Adrenal gland (tissue), 12 donors: Measurements from ENCODE around the gene MT1B. TPM values are rescaled to one million over a fixed set of nuclear protein-coding genes. Genes with fewer than 3 reads are reported as not detected.
"Not testable (repeated sequence)": the region's sequence is repeated elsewhere in the genome, so short reads cannot be mapped to it uniquely, and the experiment has no call there.

Experiments used
- DNase-seq, 7 donors: peaks; one replicate each; pipeline ENCODE4 v3.0.0-alpha.2; 2019 to 2020
- H3K27ac ChIP-seq, 5 donors: fragments of 200-600 bp; sonication (generic) in 4 of 5; 1 replicate in 3 of 5; 2 replicates in 2 of 5; pipeline versions ENCODE4 v1.5.1 to v1.8.0; 2016 to 2020; ENCODE audit warnings: mild to moderate bottlenecking in 1 of 5
- H3K27me3 ChIP-seq: fragments of 200-600 bp; 2 replicates; pipeline ENCODE4 v1.8.0; 2021
- H3K36me3 ChIP-seq, 2 donors: fragments of 200-600 bp; replicated peaks in 1 of 2; 1 replicate in 1 of 2; 2 replicates in 1 of 2; pipeline versions ENCODE4 v1.5.1 to v1.8.0; 2018 to 2022
- H3K4me1 ChIP-seq, 2 donors: fragments of 200-600 bp; replicated peaks in 1 of 2; 1 replicate in 1 of 2; 2 replicates in 1 of 2; pipeline versions ENCODE4 v1.5.1 to v1.8.0; 2018 to 2021
- H3K4me3 ChIP-seq, 4 donors: fragments of 200-600 bp; sonication (generic) in 3 of 4; one replicate each; pipeline ENCODE4 v1.5.1; 2016 to 2018
- H3K9me3 ChIP-seq, 3 donors: fragments of 200-600 bp; sonication (generic) in 1 of 3; replicated peaks in 1 of 3; 1 replicate in 2 of 3; 2 replicates in 1 of 3; pipeline versions ENCODE4 v1.5.1 to v1.8.0; 2016 to 2021
- POLR2A ChIP-seq, 2 donors: fragments of 450-650 bp; IDR thresholded peaks; one replicate each; pipeline ENCODE4 v1.6.1; 2017; ENCODE audit warnings: antibody characterized with exemption in 2 of 2, mild to moderate bottlenecking in 2 of 2, moderate library complexity in 1 of 2
- WGBS, 4 donors: extraction: QIAGEN DNeasy Blood & Tissue Kit in 2 of 4; methylation state at CpG; one replicate each; pipeline versions ENCODE4 v1.1.5 to v1.1.7; 2013 to 2017; 5-methylcytosine and 5-hydroxymethylcytosine counted together
- intact Hi-C, 2 donors: fragments of 100-400 bp; cut with DNase I; formaldehyde crosslinking; loops; one replicate each; pipeline versions ENCODE4 v1.14.1 to v1.15.0; 2022 to 2023
- polyA plus RNA-seq, 3 donors: library from polyadenylated mRNA; stranded (reverse); fragments of 200-250 nt in 2 of 3; fragments of 350-450 nt in 1 of 3; fragmentation: Illumina TruSeq in 1 of 3; extraction: RNeasy Lipid Tissue Mini Kit (QIAGEN cat#74804) in 1 of 3; gene quantifications; one replicate each; pipeline ENCODE4 v1.2.3, GENCODE V29; 2013 to 2014
- total RNA-seq, 9 donors: library from RNA; depleted of rRNA in 4 of 9; stranded (reverse); fragments of >200 nt in 4 of 9; fragments of 120-200 nt in 1 of 9; fragmentation: NEBNext Ultra II Directional in 1 of 9; extraction: Animal tissue kit (Norgen Biotek cat#: 25700) in 1 of 9; gene quantifications; one replicate each; pipeline versions ENCODE4 v1.1.0 to v1.2.4, GENCODE V29; 2013 to 2023
- TF ChIP-seq, protein P1 (sequence below), 6 experiments: fragments of 450-650 bp in 4 of 6; fragments of 200-600 bp in 2 of 6; sonication (generic) in 1 of 6; IDR thresholded peaks; 1 replicate in 5 of 6; 2 replicates in 1 of 6; pipeline versions ENCODE4 v1.5.1 to v1.8.0; 2016 to 2021; ENCODE audit warnings: antibody characterized with exemption in 6 of 6, mild to moderate bottlenecking in 2 of 6, moderate library complexity in 1 of 6
- donor health status: healthy with polysubstance abuse.
- donor health status: Bipolar disorder and iron deficiency.
- donor health status: DM: yes; HTN: yes; CAD: no.
- donor health status: DM: no; HTN: no; CAD: no.
- donor health status: DM: no; HTN: no; CAD: no.
- donor health status: DM: yes; HTN: yes; CAD: no.

The MT1B gene
- total and polyA plus RNA-seq, 12 donors: not detected

DNA sequence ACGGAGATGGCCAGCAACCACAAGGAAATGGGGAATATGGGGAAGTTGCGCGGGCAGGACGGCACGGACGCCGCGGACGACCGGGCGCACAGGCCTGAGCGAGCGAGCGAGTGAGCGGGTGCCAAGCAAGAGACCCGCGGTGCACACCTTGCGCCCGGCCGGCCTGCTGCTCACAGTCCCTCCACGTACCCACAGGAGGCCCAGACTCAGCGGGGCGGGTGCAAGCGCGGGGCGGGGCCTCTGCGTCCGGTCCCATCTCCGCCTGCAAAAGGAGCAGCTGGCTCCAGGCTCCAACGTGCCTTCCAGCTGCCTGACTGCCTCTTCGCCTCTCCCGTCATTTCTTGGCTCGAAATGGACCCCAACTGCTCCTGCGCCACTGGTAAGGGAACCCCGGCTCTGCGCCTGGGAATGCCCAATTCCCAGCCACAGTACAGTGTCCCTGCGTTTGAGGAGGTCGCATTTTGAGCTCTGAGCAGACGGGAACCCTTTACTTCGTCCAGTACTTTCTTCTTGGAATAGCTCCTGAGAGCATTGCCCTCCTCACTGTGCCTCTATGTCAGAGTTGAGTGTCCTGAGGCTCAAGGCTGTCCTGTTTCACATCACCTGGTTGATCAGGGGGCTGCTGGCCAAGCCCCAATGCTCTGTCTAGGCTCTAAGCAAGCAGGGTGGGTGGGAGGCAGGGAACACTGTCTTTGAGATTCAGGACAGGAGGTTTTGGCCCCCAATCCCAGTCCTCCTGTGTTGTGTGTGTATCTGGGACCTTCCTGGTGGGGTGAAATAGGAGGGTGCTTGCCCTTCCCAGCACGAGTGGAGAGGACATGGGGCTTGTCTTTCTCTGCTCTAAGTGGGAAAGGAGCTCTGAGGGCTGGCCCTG lies 34.2 kb upstream of the MT1B start:
- Histone ChIP-seq H3K4me3 (peak overlapping the region in 2 of 4 donors; percentile 26 to 41), H3K9me3 (no peaks in the 10 kb centered on the region), H3K27me3 (no peaks in the 10 kb centered on the region), H3K27ac (peak overlapping the region in 4 of 5 donors; percentile 17 to 57 (median 36)), H3K36me3 (no peaks in the 10 kb centered on the region), H3K4me1 (peaks cover 0 to 23% of the 10 kb centered on the region in 2 donors)
- peak in 1 of 2 donors; percentile 55 for TF ChIP-seq POLR2A (IDR thresholded peaks at IDR 0.05)
- TF ChIP-seq, protein P1, sequence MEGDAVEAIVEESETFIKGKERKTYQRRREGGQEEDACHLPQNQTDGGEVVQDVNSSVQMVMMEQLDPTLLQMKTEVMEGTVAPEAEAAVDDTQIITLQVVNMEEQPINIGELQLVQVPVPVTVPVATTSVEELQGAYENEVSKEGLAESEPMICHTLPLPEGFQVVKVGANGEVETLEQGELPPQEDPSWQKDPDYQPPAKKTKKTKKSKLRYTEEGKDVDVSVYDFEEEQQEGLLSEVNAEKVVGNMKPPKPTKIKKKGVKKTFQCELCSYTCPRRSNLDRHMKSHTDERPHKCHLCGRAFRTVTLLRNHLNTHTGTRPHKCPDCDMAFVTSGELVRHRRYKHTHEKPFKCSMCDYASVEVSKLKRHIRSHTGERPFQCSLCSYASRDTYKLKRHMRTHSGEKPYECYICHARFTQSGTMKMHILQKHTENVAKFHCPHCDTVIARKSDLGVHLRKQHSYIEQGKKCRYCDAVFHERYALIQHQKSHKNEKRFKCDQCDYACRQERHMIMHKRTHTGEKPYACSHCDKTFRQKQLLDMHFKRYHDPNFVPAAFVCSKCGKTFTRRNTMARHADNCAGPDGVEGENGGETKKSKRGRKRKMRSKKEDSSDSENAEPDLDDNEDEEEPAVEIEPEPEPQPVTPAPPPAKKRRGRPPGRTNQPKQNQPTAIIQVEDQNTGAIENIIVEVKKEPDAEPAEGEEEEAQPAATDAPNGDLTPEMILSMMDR (IDR thresholded peaks at IDR 0.05): no peak
- 15 to 33% (median 26%) methylated on average over 8 to 41 of the region's 41 CpGs for WGBS, 4 donors
- peak; percentile 61 to 86 (median 80) for DNase-seq
- intact Hi-C loops: no loop called here

DNA sequence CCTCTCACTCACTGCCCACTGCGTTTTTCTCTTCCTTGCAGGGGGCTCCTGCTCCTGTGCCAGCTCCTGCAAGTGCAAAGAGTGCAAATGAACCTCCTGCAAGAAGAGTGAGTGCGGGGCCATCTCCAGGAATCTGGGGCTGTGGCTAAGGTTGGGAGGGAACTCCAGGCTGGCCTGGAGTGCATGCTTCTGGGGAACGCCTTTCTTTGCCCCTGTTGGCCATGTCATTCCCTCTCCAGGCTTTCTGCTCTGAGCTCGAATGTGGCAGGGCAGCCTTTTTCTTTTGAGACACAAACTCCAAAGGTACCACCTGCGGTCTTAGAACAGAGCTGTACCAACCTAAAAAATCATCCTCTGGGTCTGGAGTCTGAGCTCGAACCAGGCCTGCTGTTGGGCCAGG lies 33.5 kb upstream of the MT1B start:
- no peaks in the 10 kb centered on the region for H3K36me3 ChIP-seq
- peaks cover 0 to 23% of the 10 kb centered on the region in 2 donors for H3K4me1 ChIP-seq
- no peak for DNase-seq
- H3K27me3 ChIP-seq: no peaks in the 10 kb centered on the region
- intact Hi-C loops: no loop called here
- 73 to 78% (median 75%) methylated on average over 5 to 6 of the region's 6 CpGs for WGBS, 4 donors
- no peak for TF ChIP-seq POLR2A (IDR thresholded peaks at IDR 0.05)
- TF ChIP-seq, protein P1 (IDR thresholded peaks at IDR 0.05): no peak
- no peak overlapping the region for H3K4me3 ChIP-seq
- H3K27ac ChIP-seq: no peak overlapping the region
- H3K9me3 ChIP-seq: no peaks in the 10 kb centered on the region

DNA sequence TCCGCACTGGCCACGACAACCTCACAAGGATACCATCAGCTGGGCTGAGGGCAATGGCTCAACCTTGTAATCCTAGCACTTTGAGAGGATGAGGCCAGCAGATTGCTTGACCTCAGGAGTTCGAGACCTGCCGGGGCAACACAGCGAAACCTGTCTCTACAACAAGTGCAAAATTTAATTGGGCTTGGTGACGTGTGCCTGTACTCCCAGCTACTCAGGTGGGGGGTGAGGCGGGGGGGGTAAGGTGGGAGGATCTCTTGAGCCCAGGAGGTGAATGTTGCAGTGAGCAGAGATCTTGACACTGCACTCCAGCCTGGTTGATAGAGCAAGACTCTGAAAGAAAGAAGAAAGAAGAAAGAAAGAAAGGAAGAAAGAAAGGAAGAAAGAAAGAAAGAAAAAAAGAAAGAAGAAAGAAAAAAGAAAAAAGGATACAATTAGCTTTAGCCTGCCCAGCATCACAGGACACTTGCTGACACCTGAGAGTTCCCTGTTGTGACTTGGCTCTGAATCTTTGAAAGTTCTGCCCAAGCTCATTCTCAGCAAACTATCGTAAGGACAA lies 31.3 kb upstream of the MT1B start:
- 76 to 88% (median 81%) methylated on average over 7 to 8 of the region's 8 CpGs for WGBS, 4 donors
- DNase-seq: no peak

DNA sequence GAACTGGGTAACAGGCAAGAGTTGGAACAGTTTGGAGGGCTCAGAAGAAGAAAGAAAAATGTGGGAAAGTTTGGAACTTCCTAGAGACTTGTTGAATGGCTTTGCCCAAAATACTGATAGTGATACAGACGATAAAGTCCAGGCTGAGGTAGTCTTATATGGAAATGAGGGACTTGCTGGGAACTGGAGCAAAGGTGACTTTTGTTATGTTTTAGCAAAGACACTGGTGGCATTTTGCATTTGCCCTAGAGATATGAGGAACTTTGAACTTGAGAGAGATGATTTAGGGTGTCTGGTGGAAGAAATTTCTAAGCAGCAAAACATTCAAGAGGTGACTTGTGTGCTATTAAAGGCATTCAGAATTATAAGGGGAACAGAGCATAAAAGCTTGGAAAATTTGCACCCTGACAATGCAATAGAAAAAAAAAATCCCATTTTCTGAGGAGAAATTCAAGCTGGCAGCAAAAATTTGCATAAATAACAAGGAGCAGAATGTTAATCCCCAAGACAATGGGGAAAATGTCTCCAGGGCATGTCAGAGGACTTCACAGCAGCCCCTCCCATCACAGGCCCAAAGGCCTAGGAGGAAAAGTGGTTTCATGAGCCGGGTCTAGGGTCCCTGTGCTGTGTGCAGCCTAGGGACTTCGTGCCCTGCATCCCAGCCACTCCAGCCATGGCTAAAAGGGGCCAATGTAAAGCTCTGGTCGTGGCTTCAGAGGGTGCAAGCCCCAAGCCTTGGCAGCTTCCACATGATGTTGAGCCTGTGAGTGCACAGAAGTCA lies 29.8 kb upstream of the MT1B start:
- intact Hi-C loops, H3K4me3 ChIP-seq, H3K9me3 ChIP-seq, DNase-seq, H3K36me3 ChIP-seq, H3K27me3 ChIP-seq: not testable (repeated sequence)
- H3K4me1 ChIP-seq: peaks cover 9 to 31% of the 10 kb centered on the region in 2 donors
- H3K27ac ChIP-seq: peak overlapping the region in 2 of 5 donors; percentile 41 to 63
- 64 to 81% (median 78%) methylated on average over 2 to 4 of the region's 4 CpGs for WGBS, 4 donors

More for the DNA sequence above, 31.3 kb upstream of the MT1B start:
- peaks cover 0 to 23% of the 10 kb centered on the region in 2 donors for H3K4me1 ChIP-seq
- no peak overlapping the region for H3K27ac ChIP-seq
- intact Hi-C loops: no loop called here
- TF ChIP-seq, protein P1 (IDR thresholded peaks at IDR 0.05): no peak
- no peak for TF ChIP-seq POLR2A (IDR thresholded peaks at IDR 0.05)
- H3K4me3 ChIP-seq: no peak overlapping the region
- H3K27me3 ChIP-seq: no peaks in the 10 kb centered on the region
- H3K36me3 ChIP-seq: no peaks in the 10 kb centered on the region
- H3K9me3 ChIP-seq: no peaks in the 10 kb centered on the region

DNA sequence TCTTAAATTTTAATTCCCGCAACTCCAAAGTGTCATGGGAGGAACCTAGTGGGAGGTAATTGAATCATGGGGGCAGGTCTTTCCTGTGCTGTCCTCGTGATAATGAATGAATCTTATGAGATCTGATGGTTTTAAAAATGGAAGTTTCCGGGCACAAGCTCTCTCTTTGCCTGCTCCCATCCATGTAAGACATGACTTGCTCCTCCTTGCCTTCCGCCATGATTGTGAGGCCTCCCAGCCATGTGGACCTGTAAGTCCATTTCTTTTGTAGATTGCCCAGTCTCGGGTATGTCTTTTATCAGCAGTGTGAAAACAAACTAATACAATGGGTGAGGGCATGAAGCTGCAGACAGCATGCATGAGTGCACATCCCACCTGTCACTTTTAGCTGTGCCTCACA lies 28.5 kb upstream of the MT1B start:
- H3K4me1 ChIP-seq: peaks cover 13 to 23% of the 10 kb centered on the region in 2 donors
- intact Hi-C loops, H3K36me3 ChIP-seq, H3K4me3 ChIP-seq, DNase-seq, H3K9me3 ChIP-seq, H3K27ac ChIP-seq, H3K27me3 ChIP-seq: not testable (repeated sequence)
- 91 to 95% (median 94%) methylated on average over 5 of the region's 5 CpGs for WGBS, 4 donors
